ENCODE measurements around the gene TBC1D2B. TPM values are rescaled to one million over a fixed set of nuclear protein-coding genes. Genes with fewer than 3 reads are reported as not detected.

The TBC1D2B gene
- total RNA-seq = 10.6 TPM

DNA sequence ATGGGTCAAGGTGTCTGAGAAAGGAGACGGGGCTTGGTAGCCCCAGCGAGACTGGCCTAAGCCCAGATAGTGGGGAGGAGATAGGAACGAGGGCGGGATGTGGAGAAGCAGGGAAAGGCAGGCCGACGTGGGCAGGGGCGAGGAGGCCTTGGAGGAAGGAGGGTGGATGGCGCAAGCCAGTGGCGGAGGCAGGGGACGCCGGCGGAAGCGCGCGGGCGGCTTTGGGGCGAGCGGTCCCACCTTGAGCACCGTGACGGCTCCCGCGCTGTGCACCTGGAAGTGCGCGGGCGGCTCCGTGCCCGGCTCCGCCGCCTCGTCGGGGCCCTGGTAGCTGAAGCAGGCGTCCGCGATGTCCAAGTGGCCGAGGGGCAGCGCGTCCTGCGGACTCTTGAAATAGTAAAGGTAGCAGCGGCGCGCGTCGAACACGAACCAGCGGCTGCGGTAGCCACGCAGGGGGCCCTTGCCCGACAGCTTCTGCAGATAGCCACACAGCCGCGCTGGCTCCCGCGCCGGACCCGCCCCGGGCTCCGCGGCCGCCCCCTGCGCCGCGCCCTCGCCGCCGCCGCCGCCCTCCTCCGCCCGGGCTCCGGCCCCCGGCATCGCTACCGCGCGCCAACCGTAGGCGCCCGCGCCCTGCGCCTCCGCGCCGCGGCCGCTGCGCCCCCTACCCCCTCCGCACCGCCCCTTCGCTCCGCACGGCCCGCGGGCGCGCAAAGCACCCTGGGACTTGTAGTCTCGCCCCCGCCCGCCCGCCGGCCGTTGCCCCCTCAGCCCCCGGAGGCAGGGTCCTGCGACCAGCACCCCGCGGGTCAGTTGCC lies at the start of gene TBC1D2B:
TBC1D2B (minus strand) TSS at position 659 of the 818 bp plus-strand sequence; CDS start at position 600, 59 bp downstream.
- FAIRE-seq (no peak), DNase-seq (ENCODE audit: low spot score in 2 of 2) (peak; percentile 79 to 82)

DNA sequence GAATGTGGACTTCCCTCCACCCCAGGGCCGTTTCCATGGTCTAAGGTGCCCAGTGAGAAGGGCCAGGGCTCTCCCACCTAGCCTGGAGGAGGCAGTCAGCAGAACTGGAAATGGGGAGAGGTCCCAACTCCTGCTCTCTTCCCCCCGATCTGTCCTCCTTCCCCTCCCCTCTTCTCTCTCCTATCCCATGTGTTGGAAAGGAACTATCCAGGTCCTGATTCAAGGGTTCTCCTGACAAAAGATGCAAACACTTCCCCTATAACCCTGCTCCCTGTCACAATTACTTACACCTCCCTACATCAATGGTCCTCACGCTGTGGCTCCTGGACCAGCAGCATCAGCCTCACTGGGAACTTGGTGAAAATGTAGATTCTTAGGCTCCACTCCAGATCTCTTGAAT lies 47.8 kb upstream of the TBC1D2B start:
- no peak for FAIRE-seq

DNA sequence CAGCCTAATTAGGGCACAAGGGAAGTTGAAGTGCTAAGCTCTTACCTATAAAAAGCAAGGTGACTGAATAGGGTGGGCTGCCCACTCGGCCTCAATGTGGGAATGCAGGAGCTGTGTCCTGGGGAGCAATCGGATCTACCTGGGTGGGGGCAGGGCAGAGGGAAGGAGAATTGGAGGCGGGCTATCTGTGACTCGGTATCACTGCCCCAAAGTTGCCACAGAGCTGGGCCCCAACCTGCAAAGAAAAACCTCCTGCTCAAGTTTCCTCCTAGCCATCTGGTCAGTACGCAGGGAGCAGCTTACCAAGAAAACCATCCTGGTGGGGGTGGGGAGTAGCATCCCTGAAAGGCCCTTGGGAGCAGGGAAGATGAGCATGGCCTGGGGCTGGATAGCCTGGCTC lies 43.0 kb upstream of the TBC1D2B start:
- DNase-seq (ENCODE audit: low spot score in 2 of 2) (no peak), FAIRE-seq (no peak)

More for the DNA sequence above, 47.8 kb upstream of the TBC1D2B start:
- no peak for DNase-seq (ENCODE audit: low spot score in 2 of 2)

DNA sequence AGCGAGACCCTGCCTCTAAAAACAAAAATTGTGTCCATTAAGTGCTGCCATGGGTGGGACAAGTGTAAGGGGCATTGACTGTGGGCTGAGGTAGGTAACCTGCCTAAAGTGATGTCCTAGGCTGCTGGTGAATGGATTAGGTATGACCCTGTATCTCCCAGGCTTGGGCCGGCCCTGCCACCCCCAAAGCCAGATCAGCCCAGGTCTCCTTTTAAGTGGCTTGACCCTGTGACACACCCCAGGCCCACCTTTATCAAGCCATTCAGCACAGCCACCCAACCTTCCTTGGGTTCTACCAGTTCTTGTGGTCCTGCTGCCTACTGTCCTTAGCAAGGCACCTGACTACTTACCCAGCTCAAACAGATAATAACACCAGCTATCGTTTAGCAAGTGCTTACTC lies 35.0 kb upstream of the TBC1D2B start:
- FAIRE-seq (no peak), DNase-seq (ENCODE audit: low spot score in 2 of 2) (no peak)

DNA sequence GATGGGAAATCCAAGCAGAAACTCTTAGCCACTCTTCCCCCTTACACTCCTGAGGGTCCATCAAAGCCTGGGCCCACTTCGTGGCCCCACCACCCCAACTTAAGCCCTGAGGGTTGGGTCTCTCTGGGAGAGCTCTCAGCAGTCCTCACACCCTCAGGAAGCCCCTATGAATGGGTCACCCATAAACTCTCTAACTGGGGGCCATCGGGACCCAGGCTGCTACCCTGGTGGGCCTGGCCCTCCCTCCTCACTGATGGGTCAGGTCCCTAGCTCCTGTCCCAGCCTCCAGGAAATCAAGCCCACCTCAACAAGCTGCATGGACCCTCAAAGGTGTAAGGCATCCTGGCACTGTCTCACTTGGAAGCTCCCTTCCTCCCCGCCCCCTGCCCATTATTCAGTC lies 34.3 kb upstream of the TBC1D2B start:
- DNase-seq (ENCODE audit: low spot score in 2 of 2) (no peak), FAIRE-seq (no peak)

DNA sequence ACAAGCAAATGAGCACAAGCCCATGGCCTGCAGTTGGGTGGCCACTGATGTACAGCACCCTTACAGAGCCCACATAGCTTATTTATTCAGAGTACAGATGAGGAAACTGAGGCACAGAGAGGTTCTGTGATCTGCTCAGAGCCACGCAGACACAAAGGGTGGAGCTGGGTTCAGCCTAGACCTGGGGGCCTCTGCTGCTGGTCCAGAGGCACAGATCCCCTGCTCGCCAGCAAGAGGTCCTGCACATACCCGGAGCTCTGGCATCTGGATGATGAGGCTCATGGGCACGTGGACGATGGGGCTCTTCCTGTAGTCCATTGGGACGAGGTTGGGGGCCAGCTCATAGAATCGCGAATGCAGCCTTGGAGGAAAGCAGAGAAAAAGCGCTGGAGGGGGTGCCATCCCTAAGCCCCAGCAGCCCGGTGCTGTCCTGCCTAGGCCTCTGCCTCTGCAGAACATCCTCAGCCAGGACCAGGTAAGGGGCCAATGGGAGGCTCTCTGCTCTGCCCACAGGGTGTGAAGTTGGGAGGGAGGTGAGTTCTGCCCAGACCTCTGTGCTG lies 33.5 kb upstream of the TBC1D2B start:
- no peak for FAIRE-seq

DNA sequence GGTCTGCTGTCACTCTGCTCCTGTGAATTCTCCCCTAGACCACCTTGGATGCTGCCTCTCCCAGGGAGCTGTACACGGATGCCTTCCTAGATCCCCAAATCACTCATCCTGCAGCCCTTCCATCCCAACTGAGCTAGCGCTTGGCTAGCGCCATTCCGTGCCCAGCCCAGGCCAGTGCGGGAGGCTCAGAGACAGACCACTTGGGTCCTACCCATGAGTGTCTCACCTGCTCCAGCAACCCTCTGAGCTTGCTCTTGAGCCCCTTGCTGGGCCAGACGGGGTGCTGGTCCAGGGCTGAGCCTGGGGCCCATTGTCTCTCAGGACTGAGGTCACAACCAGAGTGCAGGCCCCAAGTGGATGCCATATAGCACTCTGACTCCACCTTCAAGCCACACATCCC lies 32.6 kb upstream of the TBC1D2B start:
- DNase-seq (ENCODE audit: low spot score in 2 of 2) = no peak
- no peak for FAIRE-seq

More for the DNA sequence above, 33.5 kb upstream of the TBC1D2B start:
- no peak for DNase-seq (ENCODE audit: low spot score in 2 of 2)

- no peak for FAIRE-seq
- DNase-seq (ENCODE audit: low spot score in 2 of 2) = no peak
Observed at GRCh38 chr15:78109156-78109555, 31.6 kb upstream of the TBC1D2B start.

DNA sequence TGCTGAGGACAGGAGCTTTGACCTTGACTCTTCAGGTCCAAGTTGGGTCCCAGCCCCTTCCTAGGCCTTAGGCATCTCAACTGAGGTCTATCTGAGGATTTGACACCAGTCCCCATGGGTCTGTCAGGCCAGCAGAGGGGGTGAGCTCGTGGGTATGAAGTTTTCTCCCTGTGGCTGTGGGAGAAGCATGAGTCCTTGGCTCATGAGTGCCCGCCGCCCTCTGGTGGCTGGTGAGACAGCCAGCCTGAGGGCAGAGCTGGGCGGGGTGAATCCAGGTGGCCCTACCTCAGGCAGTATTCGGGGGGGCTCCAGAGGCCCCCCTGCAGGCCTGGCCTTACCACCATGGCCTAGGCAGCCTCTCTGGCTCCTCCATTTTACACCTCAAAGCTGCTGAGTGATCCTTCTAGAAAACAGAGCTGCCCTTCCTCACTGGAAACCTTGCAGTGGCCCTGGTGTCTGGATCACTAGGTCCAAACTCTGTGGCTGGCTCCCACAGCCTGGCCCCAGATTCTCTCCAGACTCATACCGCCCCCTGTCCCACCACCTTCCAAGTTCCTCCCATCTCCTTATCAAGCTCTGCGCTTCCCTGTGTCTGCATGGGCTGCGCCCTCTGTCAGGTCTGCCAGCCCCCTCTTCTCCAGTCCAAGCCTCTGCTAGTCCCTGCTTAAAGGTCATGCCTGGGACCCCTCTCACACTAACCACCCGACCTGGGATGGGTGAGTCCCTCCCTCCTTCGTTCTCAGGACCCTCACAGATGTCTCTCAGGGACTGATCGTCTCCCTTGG lies 31.0 kb upstream of the TBC1D2B start:
- DNase-seq (ENCODE audit: low spot score in 2 of 2) (peak; percentile 64 to 87), FAIRE-seq (no peak)

DNA sequence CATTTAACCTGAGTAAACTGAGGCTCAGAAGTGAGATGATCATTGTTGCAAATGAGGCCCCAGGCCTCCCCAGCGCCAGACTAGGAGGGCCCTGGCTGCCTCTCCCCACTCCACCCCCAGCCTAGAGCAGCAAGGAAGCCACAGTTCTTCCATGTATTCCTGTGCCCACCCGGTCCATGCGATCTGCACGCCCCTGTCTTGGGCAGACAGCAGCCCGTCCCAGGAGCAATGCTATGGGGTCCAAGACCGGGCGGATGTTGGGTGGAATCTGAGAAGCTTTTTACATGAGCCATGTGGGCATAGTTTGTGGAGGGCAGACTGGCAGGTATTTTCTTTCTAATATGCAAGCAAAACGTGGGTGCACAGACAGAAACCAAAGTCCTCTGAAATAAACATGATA lies 30.0 kb upstream of the TBC1D2B start:
- no peak for FAIRE-seq
- DNase-seq (ENCODE audit: low spot score in 2 of 2) = no peak

- FAIRE-seq = no peak
- no peak for DNase-seq (ENCODE audit: low spot score in 2 of 2)
Observed at GRCh38 chr15:78105476-78106241, 28.1 kb upstream of the TBC1D2B start.

GRCh38 chr15:78104566-78105475 lies 27.3 kb upstream of the TBC1D2B start:
- FAIRE-seq (no peak), DNase-seq (ENCODE audit: low spot score in 2 of 2) (no peak)

DNA sequence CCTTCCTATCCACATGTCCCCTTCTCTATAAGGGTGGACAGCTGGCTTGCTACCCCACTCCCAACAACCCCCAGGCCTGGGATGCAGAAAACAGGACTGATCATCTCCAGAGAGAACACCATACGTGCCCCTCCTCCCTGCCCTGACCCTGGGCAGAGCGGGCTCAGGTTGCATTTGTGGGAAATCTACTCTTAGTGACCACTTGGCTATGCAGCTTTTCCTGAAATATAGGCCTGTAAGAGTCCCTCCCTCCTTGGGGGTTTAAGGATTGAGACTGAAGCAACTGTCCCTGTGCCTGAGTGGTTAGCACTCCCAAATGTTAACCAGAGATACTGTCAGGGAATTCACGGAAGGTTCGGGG lies 26.6 kb upstream of the TBC1D2B start:
- DNase-seq (ENCODE audit: low spot score in 2 of 2) = no peak
- FAIRE-seq = no peak

- FAIRE-seq = no peak
- DNase-seq (ENCODE audit: low spot score in 2 of 2) = no peak
Observed at GRCh38 chr15:78103406-78104118, 26.1 kb upstream of the TBC1D2B start.

GRCh38 chr15:78102741-78103140 lies 25.2 kb upstream of the TBC1D2B start:
- FAIRE-seq (no peak), DNase-seq (ENCODE audit: low spot score in 2 of 2) (no peak)

DNA sequence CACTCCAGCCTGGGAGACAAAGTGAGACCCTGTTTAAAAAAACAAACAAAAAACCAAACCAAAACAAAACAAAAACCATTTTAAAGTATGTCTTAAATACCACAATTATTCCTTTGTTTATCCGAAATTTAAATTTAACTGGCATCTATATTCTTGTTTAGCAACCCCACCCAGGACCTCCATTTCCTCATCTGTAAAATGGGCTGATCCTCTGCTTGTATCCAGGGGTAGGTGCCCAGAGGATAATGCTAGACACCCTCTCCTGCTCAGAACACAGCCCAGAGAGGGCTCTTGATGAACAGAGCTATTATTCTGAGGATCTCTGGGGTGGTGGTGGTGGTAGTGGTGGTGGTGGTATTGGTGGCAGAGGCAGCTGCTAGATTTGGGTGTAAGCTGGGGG lies 24.7 kb upstream of the TBC1D2B start:
- FAIRE-seq (no peak), DNase-seq (ENCODE audit: low spot score in 2 of 2) (no peak)

GRCh38 chr15:78101423-78102105 lies 24.1 kb upstream of the TBC1D2B start:
- no peak for FAIRE-seq
- no peak for DNase-seq (ENCODE audit: low spot score in 2 of 2)

DNA sequence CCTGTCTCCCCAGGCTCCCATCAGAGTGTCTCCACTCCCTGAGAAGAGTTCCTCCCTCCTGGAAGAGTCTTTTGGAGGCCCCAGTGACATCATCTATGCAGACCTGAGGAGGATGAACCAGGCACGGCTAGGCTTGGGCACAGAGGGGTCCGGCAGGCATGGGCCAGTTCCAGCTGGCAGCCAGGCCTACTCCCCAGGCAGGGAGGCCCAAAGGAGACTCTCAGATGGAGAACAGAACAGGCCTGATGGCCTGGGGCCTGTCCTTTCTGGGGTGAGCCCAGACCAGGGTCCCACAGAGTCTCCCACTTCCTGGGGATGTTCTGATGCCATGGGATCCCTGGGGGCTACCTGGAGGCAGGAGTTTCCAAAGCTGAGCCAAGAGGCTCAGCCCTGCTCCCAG lies 23.4 kb upstream of the TBC1D2B start:
- DNase-seq (ENCODE audit: low spot score in 2 of 2) (no peak), FAIRE-seq (no peak)
